CD4-positive, alpha-beta T cell treated with Interleukin-2 at 100 ng/mL for 4 hours (primary cell): Measurements from ENCODE around the gene PRRT3.
"Not testable (repeated sequence)": the region's sequence is repeated elsewhere in the genome, so short reads cannot be mapped to it uniquely, and the experiment has no call there.

Source experiments
- DNase-seq: peaks from one replicate; pipeline ENCODE4 v3.0.0-alpha.2; 2020; ENCODE audit warnings: low spot score

PRRT3 gene

GRCh38 chr3:9898467-9899241, 53.6 kb downstream of the PRRT3 start:
- DNase-seq: no peak

- DNase-seq: no peak
Measured at GRCh38 chr3:9897408-9898372, 54.5 kb downstream of the PRRT3 start.

- not testable (repeated sequence) for DNase-seq
Measured at GRCh38 chr3:9896755-9897407, 55.3 kb downstream of the PRRT3 start.

GRCh38 chr3:9895715-9896114, 56.5 kb downstream of the PRRT3 start:
- DNase-seq: not testable (repeated sequence)
